ENCODE measurements around the gene PPP3CA. TPM values are rescaled to one million over a fixed set of nuclear protein-coding genes. Genes with fewer than 3 reads are reported as not detected.

PPP3CA gene
- total RNA-seq, 2 experiments from 2014 or later: 12.9 to 13.8 TPM

DNA sequence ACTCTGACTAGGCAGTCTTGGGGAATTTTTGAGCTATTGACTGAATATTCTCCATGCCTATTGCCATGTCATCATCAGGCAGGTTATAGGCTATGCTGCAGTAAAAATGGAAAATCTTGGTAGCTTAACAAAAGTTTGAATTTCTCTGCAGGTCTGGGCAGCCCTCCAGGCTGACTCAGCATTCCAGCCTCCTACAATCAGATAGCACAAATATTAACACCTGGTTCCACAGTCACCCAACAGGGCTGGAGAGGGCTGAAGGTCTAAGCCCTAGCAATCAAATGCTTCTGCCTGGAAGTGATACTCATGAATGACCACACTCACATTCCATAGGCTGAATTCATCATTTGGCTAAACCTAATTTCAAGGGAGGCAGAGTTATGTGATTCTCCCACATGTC, 9.6 kb upstream of the PPP3CA start:
- no peak overlapping the region for H3K27ac Mint-ChIP-seq
- Histone ChIP-seq H3K9me3 (ENCODE audit: control insufficient read depth in 1 of 2, insufficient read depth in 1 of 2, low read length in 2 of 2) (no peaks in the 10 kb centered on the region), H3K27ac (ENCODE audit: low read depth in 1 of 2, low read length in 2 of 2) (no peak overlapping the region), H3K27me3 (ENCODE audit: control insufficient read depth in 1 of 2, insufficient read depth in 2 of 2, low read length in 2 of 2) (no peaks in the 10 kb centered on the region), H3K4me1 (ENCODE audit: insufficient read depth, low read length) (no peaks in the 10 kb centered on the region), H3K4me3 (ENCODE audit: low read length) (no peak overlapping the region), H3K36me3 (ENCODE audit: insufficient read depth, low read length) (no peaks in the 10 kb centered on the region)
- intact Hi-C loops (cut with DNase I, micrococcal nuclease): loop anchor here in 1 of 2 experiments (5.0 kb wide), 1 partner anchor 1270 kb away; no protein-coding TSS in a partner anchor
- ATAC-seq (ENCODE audit: poor library complexity) (no peak), DNase-seq (no peak)
- no peaks in the 10 kb centered on the region for H3K9me3 Mint-ChIP-seq
- no peak overlapping the region for H3K4me3 Mint-ChIP-seq
- H3K4me1 Mint-ChIP-seq (ENCODE audit: low read depth): no peaks in the 10 kb centered on the region
- no peaks in the 10 kb centered on the region for H3K36me3 Mint-ChIP-seq (ENCODE audit: low read depth)
- ChIA-PET CTCF (no interaction called here), POLR2A (no interaction called here)
- H3K27me3 Mint-ChIP-seq: peaks cover 50% of the 10 kb centered on the region
- TF ChIP-seq, protein P1, sequence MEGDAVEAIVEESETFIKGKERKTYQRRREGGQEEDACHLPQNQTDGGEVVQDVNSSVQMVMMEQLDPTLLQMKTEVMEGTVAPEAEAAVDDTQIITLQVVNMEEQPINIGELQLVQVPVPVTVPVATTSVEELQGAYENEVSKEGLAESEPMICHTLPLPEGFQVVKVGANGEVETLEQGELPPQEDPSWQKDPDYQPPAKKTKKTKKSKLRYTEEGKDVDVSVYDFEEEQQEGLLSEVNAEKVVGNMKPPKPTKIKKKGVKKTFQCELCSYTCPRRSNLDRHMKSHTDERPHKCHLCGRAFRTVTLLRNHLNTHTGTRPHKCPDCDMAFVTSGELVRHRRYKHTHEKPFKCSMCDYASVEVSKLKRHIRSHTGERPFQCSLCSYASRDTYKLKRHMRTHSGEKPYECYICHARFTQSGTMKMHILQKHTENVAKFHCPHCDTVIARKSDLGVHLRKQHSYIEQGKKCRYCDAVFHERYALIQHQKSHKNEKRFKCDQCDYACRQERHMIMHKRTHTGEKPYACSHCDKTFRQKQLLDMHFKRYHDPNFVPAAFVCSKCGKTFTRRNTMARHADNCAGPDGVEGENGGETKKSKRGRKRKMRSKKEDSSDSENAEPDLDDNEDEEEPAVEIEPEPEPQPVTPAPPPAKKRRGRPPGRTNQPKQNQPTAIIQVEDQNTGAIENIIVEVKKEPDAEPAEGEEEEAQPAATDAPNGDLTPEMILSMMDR (IDR thresholded peaks at IDR 0.05): no peak

DNA sequence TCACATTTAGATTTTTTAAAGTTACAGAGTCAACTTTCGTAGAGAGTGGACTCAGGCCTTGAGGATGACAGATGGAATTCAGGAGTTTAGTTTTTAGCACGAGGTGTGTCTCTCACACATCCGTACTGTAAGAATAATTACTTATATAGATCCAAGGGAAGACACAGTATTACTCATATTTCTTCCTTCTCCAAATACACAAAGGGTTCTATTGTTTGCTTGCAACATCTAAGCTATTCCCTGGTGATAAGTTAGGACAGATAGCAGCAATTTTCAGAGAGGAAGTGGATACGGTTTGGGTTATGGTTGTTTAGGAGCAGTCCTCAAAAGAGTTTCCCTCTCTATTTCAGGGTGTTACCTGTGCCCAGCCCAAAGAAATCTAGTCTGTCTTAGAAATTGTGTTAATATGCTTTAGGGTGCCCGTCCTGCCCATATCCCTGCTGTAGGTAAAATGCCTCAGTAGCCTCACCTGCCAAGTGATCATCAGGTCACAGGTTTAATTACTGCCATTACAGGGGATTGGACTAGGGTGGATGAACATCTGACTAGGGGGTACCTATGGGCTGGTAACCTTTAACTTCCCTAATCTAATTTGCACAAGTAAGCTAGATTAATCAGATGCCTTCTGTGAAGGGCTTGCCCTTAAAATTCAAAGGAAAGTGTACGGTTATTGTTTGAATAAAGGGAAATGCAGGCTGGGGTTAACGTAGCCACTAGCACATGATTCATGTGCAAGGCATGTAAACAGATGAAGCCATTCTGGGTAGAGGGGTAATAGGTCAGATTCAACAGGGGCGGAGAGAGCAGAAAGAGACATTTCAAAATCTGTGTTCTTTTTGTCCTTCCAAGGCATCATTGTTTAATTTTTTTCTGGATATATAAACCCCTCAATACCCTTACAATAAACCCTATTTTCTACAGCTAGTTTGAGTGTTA, 8.7 kb upstream of the PPP3CA start:
- Mint-ChIP-seq H3K9me3 (no peaks in the 10 kb centered on the region), H3K27me3 (peaks cover 50% of the 10 kb centered on the region)

DNA sequence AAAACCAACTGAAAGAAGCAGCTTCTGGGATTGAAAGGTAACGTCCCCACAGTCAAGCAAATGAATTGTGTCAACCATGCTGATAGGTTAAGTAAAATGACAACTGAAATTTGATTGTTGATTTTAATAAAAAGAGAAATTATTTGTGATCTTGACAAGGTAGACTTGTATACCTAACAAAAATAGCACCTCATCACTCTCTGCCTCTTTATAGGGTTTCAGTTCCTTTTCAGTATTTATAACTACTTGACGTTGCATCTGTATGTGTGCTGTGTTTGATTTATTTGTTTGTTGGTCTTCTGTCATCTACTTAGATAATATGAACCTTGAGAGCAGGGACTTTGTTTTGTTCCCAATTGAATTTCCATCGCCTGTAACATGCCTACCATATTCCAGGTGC, 7.9 kb upstream of the PPP3CA start:
- POLR2A ChIA-PET: no interaction called here
- H3K9me3 Mint-ChIP-seq: no peaks in the 10 kb centered on the region
- no peak overlapping the region for H3K4me3 Mint-ChIP-seq
- ATAC-seq (ENCODE audit: poor library complexity): no peak
- no peaks in the 10 kb centered on the region for H3K4me1 Mint-ChIP-seq (ENCODE audit: low read depth)
- H3K27ac Mint-ChIP-seq: no peak overlapping the region
- DNase-seq: no peak
- Histone ChIP-seq H3K4me1 (ENCODE audit: insufficient read depth, low read length) (no peaks in the 10 kb centered on the region), H3K27ac (ENCODE audit: low read depth in 1 of 2, low read length in 2 of 2) (no peak overlapping the region), H3K36me3 (ENCODE audit: insufficient read depth, low read length) (no peaks in the 10 kb centered on the region), H3K4me3 (ENCODE audit: low read length) (no peak overlapping the region), H3K27me3 (ENCODE audit: control insufficient read depth in 1 of 2, insufficient read depth in 2 of 2, low read length in 2 of 2) (peaks cover 0 to 7% of the 10 kb centered on the region in 2 experiments), H3K9me3 (ENCODE audit: control insufficient read depth in 1 of 2, insufficient read depth in 1 of 2, low read length in 2 of 2) (no peaks in the 10 kb centered on the region)
- peaks cover 58% of the 10 kb centered on the region for H3K27me3 Mint-ChIP-seq
- CTCF ChIA-PET: no interaction called here
- TF ChIP-seq, protein P1 (IDR thresholded peaks at IDR 0.05): no peak
- intact Hi-C loops (cut with DNase I, micrococcal nuclease): loop anchor here in 1 of 2 experiments (5.0 kb wide), 1 partner anchor 1268 kb away; no protein-coding TSS in a partner anchor
- H3K36me3 Mint-ChIP-seq (ENCODE audit: low read depth): no peaks in the 10 kb centered on the region

More for the DNA sequence above, 8.7 kb upstream of the PPP3CA start:
- no peak overlapping the region for H3K4me3 ChIP-seq (ENCODE audit: low read length)
- ChIA-PET CTCF (interaction anchor here (0.6 kb wide), 1 partner anchor 199 kb away, joined by 3 read pairs; no protein-coding TSS in a partner anchor), POLR2A (no interaction called here)
- intact Hi-C loops (cut with DNase I, micrococcal nuclease): loop anchor here in 1 of 2 experiments (5.0 kb wide), 1 partner anchor 1269 kb away; no protein-coding TSS in a partner anchor
- Mint-ChIP-seq H3K36me3 (ENCODE audit: low read depth) (no peaks in the 10 kb centered on the region), H3K27ac (no peak overlapping the region), H3K4me1 (ENCODE audit: low read depth) (no peaks in the 10 kb centered on the region), H3K4me3 (no peak overlapping the region)
- H3K36me3 ChIP-seq (ENCODE audit: insufficient read depth, low read length): no peaks in the 10 kb centered on the region
- H3K27ac ChIP-seq (ENCODE audit: low read depth in 1 of 2, low read length in 2 of 2): no peak overlapping the region
- ATAC-seq (ENCODE audit: poor library complexity): no peak
- H3K9me3 ChIP-seq (ENCODE audit: control insufficient read depth in 1 of 2, insufficient read depth in 1 of 2, low read length in 2 of 2): no peaks in the 10 kb centered on the region
- DNase-seq: no peak
- no peaks in the 10 kb centered on the region for H3K4me1 ChIP-seq (ENCODE audit: insufficient read depth, low read length)
- TF ChIP-seq, protein P1 (IDR thresholded peaks at IDR 0.05): no peak
- H3K27me3 ChIP-seq (ENCODE audit: control insufficient read depth in 1 of 2, insufficient read depth in 2 of 2, low read length in 2 of 2): peaks cover 0 to under 1% of the 10 kb centered on the region in 2 experiments

All from CD4-positive, alpha-beta T cell (primary cell).